ENCODE data around the gene SLC16A9.

SLC16A9 gene

GRCh38 chr10:59688921-59689351, 20.7 kb downstream of the SLC16A9 start:
- H3K27me3 ChIP-seq (ENCODE audit: insufficient read depth, insufficient read length), result no peaks in the 10 kb centered on the region
- H3K9ac ChIP-seq (ENCODE audit: insufficient read length, low read depth), result no peak overlapping the region
- no peak for DNase-seq (ENCODE audit: low read depth, low spot score)
- H3K9me3 ChIP-seq (ENCODE audit: insufficient read depth, low read length), result no peaks in the 10 kb centered on the region
- H3K4me1 ChIP-seq (ENCODE audit: insufficient read depth, insufficient read length), result no peaks in the 10 kb centered on the region
- TF ChIP-seq YY1 (IDR thresholded peaks at IDR 0.05; ENCODE audit: insufficient read depth, insufficient read length), result no peak
- TF ChIP-seq SUZ12 (IDR thresholded peaks at IDR 0.05; ENCODE audit: extremely low read depth, insufficient read depth, insufficient read length), result no peak
- TF ChIP-seq ZNF274 (IDR thresholded peaks at IDR 0.05; ENCODE audit: low read depth, low read length), result no peak
- H3K4me3 ChIP-seq (ENCODE audit: insufficient read length, low read depth), result no peak overlapping the region
- H3K36me3 ChIP-seq (ENCODE audit: insufficient read depth, insufficient read length, low read length), result no peaks in the 10 kb centered on the region

DNA sequence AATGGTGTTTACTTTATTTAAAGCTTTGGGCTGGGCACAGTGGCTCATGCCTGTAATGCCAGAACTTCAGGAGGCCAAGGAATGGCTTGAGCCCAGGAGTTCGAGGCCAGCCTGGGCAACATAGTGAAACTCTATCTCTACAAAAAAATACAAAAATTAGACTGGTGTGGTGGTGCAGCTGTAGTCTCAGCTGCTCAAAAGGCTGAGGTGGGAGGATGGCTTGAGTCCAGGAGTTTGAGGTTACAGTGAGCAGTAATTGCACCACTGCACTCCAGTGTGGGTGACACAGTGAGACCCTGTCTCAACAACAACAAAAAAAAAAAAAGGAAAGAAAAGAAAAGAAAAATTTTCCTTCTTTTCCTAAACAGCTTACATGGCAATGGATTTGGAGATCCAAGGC, 22.0 kb downstream of the SLC16A9 start:
- H3K9ac ChIP-seq (ENCODE audit: insufficient read length, low read depth), result no peak overlapping the region

DNA sequence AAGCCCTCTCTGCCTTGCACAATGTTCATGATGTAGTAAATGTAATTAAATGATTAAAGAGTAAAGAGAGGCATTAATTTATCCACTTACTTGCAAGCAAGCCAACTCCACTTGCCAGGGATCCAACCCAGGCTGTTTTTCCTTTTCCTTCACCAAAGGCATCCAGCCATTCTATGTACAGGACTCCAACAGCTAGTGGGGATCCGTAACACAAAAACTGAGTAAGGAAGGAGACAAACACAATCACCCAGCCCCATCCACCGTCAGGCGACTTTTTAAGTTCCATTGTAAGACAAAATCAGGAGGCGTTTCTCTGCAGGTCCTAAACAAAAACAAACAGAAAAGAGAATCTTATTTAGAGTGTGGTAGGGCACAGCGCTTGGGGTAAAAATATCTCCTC, 25.6 kb downstream of the SLC16A9 start:
- no peaks in the 10 kb centered on the region for H3K9me3 ChIP-seq (ENCODE audit: insufficient read depth, low read length)
- no peaks in the 10 kb centered on the region for H3K36me3 ChIP-seq (ENCODE audit: insufficient read depth, insufficient read length, low read length)
- DNase-seq (ENCODE audit: low read depth, low spot score), result no peak
- H3K27me3 ChIP-seq (ENCODE audit: insufficient read depth, insufficient read length), result no peaks in the 10 kb centered on the region
- TF ChIP-seq ZNF274 (IDR thresholded peaks at IDR 0.05; ENCODE audit: low read depth, low read length), result no peak
- no peak for TF ChIP-seq SUZ12 (IDR thresholded peaks at IDR 0.05; ENCODE audit: extremely low read depth, insufficient read depth, insufficient read length)
- TF ChIP-seq YY1 (IDR thresholded peaks at IDR 0.05; ENCODE audit: insufficient read depth, insufficient read length), result no peak
- H3K4me3 ChIP-seq (ENCODE audit: insufficient read length, low read depth), result no peak overlapping the region
- no peak overlapping the region for H3K9ac ChIP-seq (ENCODE audit: insufficient read length, low read depth)
- no peaks in the 10 kb centered on the region for H3K4me1 ChIP-seq (ENCODE audit: insufficient read depth, insufficient read length)

More for the DNA sequence above, 22.0 kb downstream of the SLC16A9 start:
- Histone ChIP-seq H3K4me3 (ENCODE audit: insufficient read length, low read depth) (no peak overlapping the region), H3K27me3 (ENCODE audit: insufficient read depth, insufficient read length) (no peaks in the 10 kb centered on the region), H3K36me3 (ENCODE audit: insufficient read depth, insufficient read length, low read length) (no peaks in the 10 kb centered on the region), H3K9me3 (ENCODE audit: insufficient read depth, low read length) (no peaks in the 10 kb centered on the region), H3K4me1 (ENCODE audit: insufficient read depth, insufficient read length) (no peaks in the 10 kb centered on the region)
- no peak for DNase-seq (ENCODE audit: low read depth, low spot score)
- no peak for TF ChIP-seq SUZ12 (IDR thresholded peaks at IDR 0.05; ENCODE audit: extremely low read depth, insufficient read depth, insufficient read length)
- TF ChIP-seq ZNF274 (IDR thresholded peaks at IDR 0.05; ENCODE audit: low read depth, low read length), result no peak

DNA sequence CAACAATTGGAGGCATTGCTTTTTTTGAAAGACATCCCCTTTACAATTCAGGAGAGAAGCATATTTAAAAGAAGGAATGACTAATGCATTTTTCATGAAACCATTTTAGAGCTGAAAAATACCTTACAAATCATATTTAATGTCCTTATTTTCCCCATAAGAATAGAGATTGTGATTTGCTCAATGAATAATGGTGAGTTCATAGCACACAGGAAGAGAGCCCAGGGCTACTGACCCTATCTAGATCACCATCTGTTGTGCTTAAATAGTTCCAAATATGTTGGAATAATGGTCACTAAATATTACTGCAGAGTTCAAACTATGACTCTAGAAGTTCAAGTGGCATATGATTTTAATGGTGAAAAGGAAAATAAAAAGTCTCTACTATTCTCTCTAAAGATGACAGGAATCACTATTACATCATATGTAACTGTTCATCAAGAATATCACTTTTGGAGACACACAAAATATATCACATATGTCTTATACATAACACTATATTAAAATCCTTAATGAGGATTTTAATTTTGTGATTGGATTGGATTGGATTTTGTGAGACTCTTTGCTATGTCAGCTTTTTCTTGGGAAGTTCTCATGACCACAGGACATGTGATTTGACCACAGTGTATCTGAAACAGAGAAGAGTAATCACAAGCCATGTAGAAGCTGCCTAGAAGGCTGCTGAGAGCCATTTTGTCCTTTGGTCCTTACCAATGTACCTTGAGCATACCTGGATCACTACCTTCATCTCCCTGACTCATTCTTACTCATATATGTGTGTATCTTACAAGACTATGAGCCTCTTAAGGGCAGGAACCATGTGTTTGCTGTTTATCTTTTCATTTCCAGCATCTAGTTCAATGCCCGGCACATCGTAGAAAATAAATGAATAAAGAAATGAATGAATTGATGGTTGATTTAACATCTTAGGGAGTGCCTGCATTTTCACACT, 26.4 kb downstream of the SLC16A9 start:
- no peak overlapping the region for H3K9ac ChIP-seq (ENCODE audit: insufficient read length, low read depth)

DNA sequence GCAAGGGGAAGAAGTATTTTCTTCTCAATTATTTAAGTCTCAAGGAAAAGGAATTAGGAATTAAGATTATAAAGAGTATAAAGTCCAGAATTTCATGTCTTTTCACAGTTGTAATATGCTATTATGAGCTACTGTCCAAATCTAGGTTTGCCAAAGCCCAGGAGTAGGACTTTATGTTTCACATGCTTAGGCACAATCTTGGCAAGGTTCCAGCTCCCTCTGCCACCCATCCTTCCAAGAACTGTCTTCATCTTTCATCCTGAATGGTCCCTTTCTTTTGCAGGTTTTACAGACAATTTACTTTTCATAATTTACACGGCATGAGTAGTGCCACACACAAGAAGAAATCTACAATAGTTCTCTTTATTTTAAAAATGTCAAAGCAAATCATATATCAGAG, 29.5 kb downstream of the SLC16A9 start:
- Histone ChIP-seq H3K4me3 (ENCODE audit: insufficient read length, low read depth) (no peak overlapping the region), H3K9me3 (ENCODE audit: insufficient read depth, low read length) (no peaks in the 10 kb centered on the region), H3K36me3 (ENCODE audit: insufficient read depth, insufficient read length, low read length) (peaks cover 3% of the 10 kb centered on the region), H3K27me3 (ENCODE audit: insufficient read depth, insufficient read length) (no peaks in the 10 kb centered on the region), H3K4me1 (ENCODE audit: insufficient read depth, insufficient read length) (no peaks in the 10 kb centered on the region), H3K9ac (ENCODE audit: insufficient read length, low read depth) (no peak overlapping the region)
- no peak for DNase-seq (ENCODE audit: low read depth, low spot score)
- TF ChIP-seq ZNF274 (IDR thresholded peaks at IDR 0.05; ENCODE audit: low read depth, low read length) (no peak), SUZ12 (IDR thresholded peaks at IDR 0.05; ENCODE audit: extremely low read depth, insufficient read depth, insufficient read length) (no peak), YY1 (IDR thresholded peaks at IDR 0.05; ENCODE audit: insufficient read depth, insufficient read length) (no peak)

More for the DNA sequence above, 26.4 kb downstream of the SLC16A9 start:
- no peak overlapping the region for H3K4me3 ChIP-seq (ENCODE audit: insufficient read length, low read depth)
- no peak for DNase-seq (ENCODE audit: low read depth, low spot score)
- H3K27me3 ChIP-seq (ENCODE audit: insufficient read depth, insufficient read length), result no peaks in the 10 kb centered on the region
- TF ChIP-seq ZNF274 (IDR thresholded peaks at IDR 0.05; ENCODE audit: low read depth, low read length) (no peak), YY1 (IDR thresholded peaks at IDR 0.05; ENCODE audit: insufficient read depth, insufficient read length) (no peak), SUZ12 (IDR thresholded peaks at IDR 0.05; ENCODE audit: extremely low read depth, insufficient read depth, insufficient read length) (no peak)
- no peaks in the 10 kb centered on the region for H3K9me3 ChIP-seq (ENCODE audit: insufficient read depth, low read length)
- no peaks in the 10 kb centered on the region for H3K4me1 ChIP-seq (ENCODE audit: insufficient read depth, insufficient read length)
- H3K36me3 ChIP-seq (ENCODE audit: insufficient read depth, insufficient read length, low read length), result no peaks in the 10 kb centered on the region

- Histone ChIP-seq H3K4me3 (ENCODE audit: insufficient read length, low read depth) (no peak overlapping the region), H3K9me3 (ENCODE audit: insufficient read depth, low read length) (no peaks in the 10 kb centered on the region), H3K27me3 (ENCODE audit: insufficient read depth, insufficient read length) (no peaks in the 10 kb centered on the region), H3K9ac (ENCODE audit: insufficient read length, low read depth) (no peak overlapping the region), H3K4me1 (ENCODE audit: insufficient read depth, insufficient read length) (no peaks in the 10 kb centered on the region), H3K36me3 (ENCODE audit: insufficient read depth, insufficient read length, low read length) (peaks cover 3% of the 10 kb centered on the region)
- DNase-seq (ENCODE audit: low read depth, low spot score), result no peak
- no peak for TF ChIP-seq ZNF274 (IDR thresholded peaks at IDR 0.05; ENCODE audit: low read depth, low read length)
- no peak for TF ChIP-seq YY1 (IDR thresholded peaks at IDR 0.05; ENCODE audit: insufficient read depth, insufficient read length)
- no peak for TF ChIP-seq SUZ12 (IDR thresholded peaks at IDR 0.05; ENCODE audit: extremely low read depth, insufficient read depth, insufficient read length)
Measured at GRCh38 chr10:59678884-59679301, 30.8 kb downstream of the SLC16A9 start.

GRCh38 chr10:59677253-59677831, 32.3 kb downstream of the SLC16A9 start:
- DNase-seq (ENCODE audit: low read depth, low spot score), result no peak
- no peak for TF ChIP-seq YY1 (IDR thresholded peaks at IDR 0.05; ENCODE audit: insufficient read depth, insufficient read length)
- no peak overlapping the region for H3K9ac ChIP-seq (ENCODE audit: insufficient read length, low read depth)

More at GRCh38 chr10:59677253-59677831, 32.3 kb downstream of the SLC16A9 start:
- Histone ChIP-seq H3K4me3 (ENCODE audit: insufficient read length, low read depth) (no peak overlapping the region), H3K27me3 (ENCODE audit: insufficient read depth, insufficient read length) (no peaks in the 10 kb centered on the region), H3K4me1 (ENCODE audit: insufficient read depth, insufficient read length) (no peaks in the 10 kb centered on the region), H3K9me3 (ENCODE audit: insufficient read depth, low read length) (no peaks in the 10 kb centered on the region), H3K36me3 (ENCODE audit: insufficient read depth, insufficient read length, low read length) (peaks cover 12% of the 10 kb centered on the region)

Data from NT2/D1 (cell line).